Measurements from ENCODE around the gene RPP14.

DNA sequence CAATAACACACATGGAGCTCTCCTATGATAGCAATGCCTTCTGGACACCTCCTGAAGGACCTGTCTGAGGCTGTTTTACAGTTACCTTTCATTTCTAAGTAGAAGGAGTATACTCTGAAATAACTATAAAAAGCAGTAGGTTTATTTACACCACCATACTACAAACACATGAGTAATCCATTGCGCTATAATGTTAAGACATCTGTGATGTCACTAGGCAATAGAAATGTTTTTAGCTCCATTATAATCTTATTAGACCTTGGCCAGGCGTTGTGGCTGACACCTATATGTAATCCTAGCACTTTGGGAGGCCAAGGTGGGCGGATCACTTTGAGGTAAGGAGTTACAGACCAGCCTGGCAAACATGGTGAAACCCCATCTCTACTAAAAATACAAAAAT lies 51.4 kb downstream of the RPP14 start:
- TF ChIP-seq, protein P1, sequence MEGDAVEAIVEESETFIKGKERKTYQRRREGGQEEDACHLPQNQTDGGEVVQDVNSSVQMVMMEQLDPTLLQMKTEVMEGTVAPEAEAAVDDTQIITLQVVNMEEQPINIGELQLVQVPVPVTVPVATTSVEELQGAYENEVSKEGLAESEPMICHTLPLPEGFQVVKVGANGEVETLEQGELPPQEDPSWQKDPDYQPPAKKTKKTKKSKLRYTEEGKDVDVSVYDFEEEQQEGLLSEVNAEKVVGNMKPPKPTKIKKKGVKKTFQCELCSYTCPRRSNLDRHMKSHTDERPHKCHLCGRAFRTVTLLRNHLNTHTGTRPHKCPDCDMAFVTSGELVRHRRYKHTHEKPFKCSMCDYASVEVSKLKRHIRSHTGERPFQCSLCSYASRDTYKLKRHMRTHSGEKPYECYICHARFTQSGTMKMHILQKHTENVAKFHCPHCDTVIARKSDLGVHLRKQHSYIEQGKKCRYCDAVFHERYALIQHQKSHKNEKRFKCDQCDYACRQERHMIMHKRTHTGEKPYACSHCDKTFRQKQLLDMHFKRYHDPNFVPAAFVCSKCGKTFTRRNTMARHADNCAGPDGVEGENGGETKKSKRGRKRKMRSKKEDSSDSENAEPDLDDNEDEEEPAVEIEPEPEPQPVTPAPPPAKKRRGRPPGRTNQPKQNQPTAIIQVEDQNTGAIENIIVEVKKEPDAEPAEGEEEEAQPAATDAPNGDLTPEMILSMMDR (IDR thresholded peaks at IDR 0.05), result no peak
- no peak for TF ChIP-seq POLR2A (IDR thresholded peaks at IDR 0.05)
- TF ChIP-seq EP300 (IDR thresholded peaks at IDR 0.05), result no peak

Measured in ovary (tissue), 3 donors.